DND-41 (cell line): ENCODE results near the gene OSBPL1A.

Experiments used
- CTCF ChIP-seq: IDR thresholded peaks from 2 replicates; pipeline ENCODE4 v1.5.1; 2012; ENCODE audit warnings: borderline replicate concordance, low read length, moderate library complexity, mild to moderate bottlenecking; ENCODE audit not compliant: poor library complexity, severe bottlenecking; ENCODE audit errors: extremely low read depth
- EZH2 ChIP-seq: IDR thresholded peaks from 3 replicates; pipeline ENCODE4 v1.6.1; 2012; ENCODE audit warnings: borderline replicate concordance, low read depth, mild to moderate bottlenecking, moderate library complexity, low read length, inconsistent platforms; ENCODE audit not compliant: severe bottlenecking

DNA sequence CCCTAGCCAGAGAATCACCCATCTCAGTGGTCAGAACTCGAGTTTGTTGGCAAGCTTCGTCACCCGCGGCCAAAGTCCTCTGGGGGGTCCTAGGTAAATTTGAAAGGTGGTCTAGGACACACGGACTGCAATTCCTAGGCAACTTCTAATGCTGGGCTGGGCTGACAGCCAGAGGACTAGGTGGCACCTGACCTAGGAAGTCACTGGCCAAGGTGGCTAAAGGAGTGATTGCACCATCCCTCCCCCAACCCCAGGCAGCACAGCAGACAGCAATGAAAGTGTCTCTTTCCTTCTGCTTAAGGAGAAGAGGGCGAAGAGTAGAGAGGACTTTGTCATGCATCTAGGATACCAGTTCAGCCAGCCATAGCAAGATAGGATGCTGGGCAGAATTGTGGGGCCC lies 147.9 kb downstream of the OSBPL1A start:
- TF ChIP-seq CTCF: no peak
- no peak for TF ChIP-seq EZH2
